Upper lobe of right lung (tissue), 1 donor: ENCODE results near the gene F11R. TPM values are rescaled to one million over a fixed set of nuclear protein-coding genes. Genes with fewer than 3 reads are reported as not detected.
"Not testable (repeated sequence)": the region's sequence is repeated elsewhere in the genome, so short reads cannot be mapped to it uniquely, and the experiment has no call there.

Experiments used
- ATAC-seq: fragments of 200-7000 bp; cut with Tn5 transposase; one replicate; pipeline ENCODE4 v1.9.1; 2020; ENCODE audit warnings: mild to moderate bottlenecking, moderate library complexity
- DNase-seq: peaks from one replicate; pipeline ENCODE4 v3.0.0-alpha.2; 2020
- H3K27ac ChIP-seq: fragments of 200-600 bp; one replicate; pipeline ENCODE4 v1.8.0; 2022
- H3K27me3 ChIP-seq: fragments of 200-600 bp; one replicate; pipeline ENCODE4 v1.8.0; 2022; ENCODE audit warnings: mild to moderate bottlenecking
- H3K36me3 ChIP-seq: fragments of 200-600 bp; one replicate; pipeline ENCODE4 v1.8.0; 2022
- H3K4me1 ChIP-seq: fragments of 200-600 bp; one replicate; pipeline ENCODE4 v1.8.0; 2022
- H3K4me3 ChIP-seq: fragments of 200-600 bp; one replicate; pipeline ENCODE4 v1.8.0; 2022; ENCODE audit warnings: mild to moderate bottlenecking
- H3K9me3 ChIP-seq: fragments of 200-600 bp; one replicate; pipeline ENCODE4 v1.8.0; 2022
- intact Hi-C: fragments of 100-400 bp; cut with DNase I; formaldehyde crosslinking; loops from one replicate; pipeline ENCODE4 v1.11.0; 2022
- total RNA-seq: library from RNA; stranded (reverse); fragmentation: NEBNext Ultra II Directional; extraction: Animal tissue kit (Norgen Biotek cat#: 25700); gene quantifications from one replicate; pipeline ENCODE4 v1.2.1, GENCODE V29; 2021
- TF ChIP-seq, protein P1 (sequence below): fragments of 200-600 bp; IDR thresholded peaks from one replicate; pipeline ENCODE4 v1.8.0; 2022; ENCODE audit warnings: antibody characterized with exemption
- donor health status: DM: no; HTN: yes; CAD: no; lungs with severe emphysema.

Gene F11R
- total RNA-seq, 1 donor from 2014 or later: 167 TPM

DNA sequence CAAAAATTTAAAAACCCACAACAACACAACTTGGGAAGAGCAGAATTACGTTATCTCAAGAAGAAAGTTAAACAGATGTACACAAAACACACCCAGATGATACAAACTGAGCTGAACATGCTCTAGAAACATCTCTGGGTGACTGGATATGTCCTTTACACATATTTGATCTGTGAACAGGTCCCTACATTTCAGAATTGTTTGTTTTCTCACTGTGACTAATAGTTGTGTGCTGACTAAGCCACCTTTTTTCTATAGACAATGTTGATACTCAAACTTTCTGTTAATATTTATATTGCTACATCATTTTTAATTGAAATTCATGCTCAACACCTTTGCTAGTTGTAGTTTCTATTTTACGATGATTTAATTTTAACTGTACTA is 1.0 kb upstream of the F11R start:
- H3K4me1 ChIP-seq: peaks cover 44% of the 10 kb centered on the region
- H3K9me3 ChIP-seq: no peaks in the 10 kb centered on the region
- H3K36me3 ChIP-seq: no peaks in the 10 kb centered on the region
- TF ChIP-seq, protein P1, sequence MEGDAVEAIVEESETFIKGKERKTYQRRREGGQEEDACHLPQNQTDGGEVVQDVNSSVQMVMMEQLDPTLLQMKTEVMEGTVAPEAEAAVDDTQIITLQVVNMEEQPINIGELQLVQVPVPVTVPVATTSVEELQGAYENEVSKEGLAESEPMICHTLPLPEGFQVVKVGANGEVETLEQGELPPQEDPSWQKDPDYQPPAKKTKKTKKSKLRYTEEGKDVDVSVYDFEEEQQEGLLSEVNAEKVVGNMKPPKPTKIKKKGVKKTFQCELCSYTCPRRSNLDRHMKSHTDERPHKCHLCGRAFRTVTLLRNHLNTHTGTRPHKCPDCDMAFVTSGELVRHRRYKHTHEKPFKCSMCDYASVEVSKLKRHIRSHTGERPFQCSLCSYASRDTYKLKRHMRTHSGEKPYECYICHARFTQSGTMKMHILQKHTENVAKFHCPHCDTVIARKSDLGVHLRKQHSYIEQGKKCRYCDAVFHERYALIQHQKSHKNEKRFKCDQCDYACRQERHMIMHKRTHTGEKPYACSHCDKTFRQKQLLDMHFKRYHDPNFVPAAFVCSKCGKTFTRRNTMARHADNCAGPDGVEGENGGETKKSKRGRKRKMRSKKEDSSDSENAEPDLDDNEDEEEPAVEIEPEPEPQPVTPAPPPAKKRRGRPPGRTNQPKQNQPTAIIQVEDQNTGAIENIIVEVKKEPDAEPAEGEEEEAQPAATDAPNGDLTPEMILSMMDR: no peak
- peak overlapping the region; percentile 84 for H3K27ac ChIP-seq
- ATAC-seq (no peak), DNase-seq (no peak)
- no peaks in the 10 kb centered on the region for H3K27me3 ChIP-seq
- peak overlapping the region; percentile 69 for H3K4me3 ChIP-seq
- intact Hi-C loops: no loop called here

DNA sequence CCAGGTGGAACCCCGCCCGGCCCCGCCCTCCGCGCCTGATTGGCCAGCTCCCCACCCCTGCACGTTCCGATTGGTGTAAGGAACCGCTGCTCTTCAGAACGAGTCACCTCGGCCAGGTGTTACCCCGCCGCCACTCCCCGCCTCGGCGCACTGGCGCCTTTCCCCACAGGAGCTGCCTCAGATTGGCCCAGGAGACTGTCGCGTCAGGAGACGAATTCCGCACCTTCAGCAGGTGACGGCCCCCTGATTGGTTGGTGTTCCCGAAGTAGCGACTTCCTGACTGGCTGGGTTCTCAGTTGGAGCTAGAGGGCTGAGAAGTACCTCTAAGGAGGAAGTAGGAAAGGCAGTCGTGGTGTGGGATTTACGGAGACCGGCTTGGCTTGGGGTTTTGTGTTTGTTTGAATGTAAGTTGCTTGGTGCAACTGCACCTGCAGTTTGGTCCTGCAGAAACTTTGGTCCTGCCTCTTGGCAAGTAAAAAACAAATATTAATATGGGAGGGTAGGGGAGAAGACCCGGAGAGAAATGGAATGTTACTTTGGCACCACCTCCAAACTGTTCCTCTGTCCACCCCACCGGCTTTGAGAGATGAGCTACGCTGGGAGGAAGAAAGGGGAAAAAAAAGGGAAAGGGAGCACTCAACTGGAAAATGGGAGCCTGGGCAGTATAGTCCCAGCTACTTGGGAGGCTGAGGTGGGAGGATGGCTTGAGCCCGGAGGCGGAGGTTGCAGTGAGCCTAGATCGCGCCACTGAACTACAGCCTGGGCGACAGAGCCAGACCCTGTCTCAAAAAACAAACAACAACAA is 415 bp upstream of the F11R start:
- TF ChIP-seq, protein P1: no peak
- no peaks in the 10 kb centered on the region for H3K36me3 ChIP-seq
- H3K4me1 ChIP-seq: peaks cover 45% of the 10 kb centered on the region
- peak overlapping the region; percentile 69 for H3K4me3 ChIP-seq
- H3K27ac ChIP-seq: peak overlapping the region; percentile 84
- no peaks in the 10 kb centered on the region for H3K27me3 ChIP-seq
- intact Hi-C loops: no loop called here
- ATAC-seq (peak; percentile 95), DNase-seq (peak; percentile 98)
- H3K9me3 ChIP-seq: no peaks in the 10 kb centered on the region

DNA sequence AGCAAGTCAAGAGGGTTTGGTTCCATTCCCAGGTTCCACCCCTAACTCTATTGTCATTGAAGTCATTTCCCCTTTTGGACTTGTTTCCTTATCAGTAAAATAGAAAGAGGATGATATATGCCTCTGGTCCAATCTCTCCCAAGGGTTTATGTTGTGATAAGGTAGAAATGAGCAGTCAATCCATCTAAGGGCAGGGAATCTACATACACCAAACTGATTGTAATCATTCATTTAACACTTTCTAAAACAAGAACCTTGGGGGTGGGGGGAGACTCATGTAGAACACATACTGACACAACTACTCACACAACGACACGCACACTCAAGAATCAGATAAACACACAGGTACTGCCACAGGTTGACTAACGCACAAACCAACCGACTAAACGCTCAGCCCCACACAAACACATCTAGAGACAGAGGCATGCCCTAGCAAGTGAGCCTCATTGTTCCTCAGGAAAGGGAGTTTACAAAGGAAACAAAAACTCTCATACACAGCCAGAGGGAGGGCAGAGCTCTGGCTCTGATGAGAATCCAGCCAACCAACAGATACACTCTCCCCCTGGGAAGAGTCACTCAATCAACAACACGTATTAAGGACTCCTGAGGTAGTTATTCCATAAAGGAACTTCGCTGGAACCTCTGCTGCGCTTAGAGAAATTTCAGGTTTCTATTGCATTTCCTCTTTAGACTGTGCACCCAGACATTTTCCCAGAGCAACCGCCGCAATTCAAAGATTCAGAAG is 1.0 kb downstream of the F11R start:
- Histone ChIP-seq H3K9me3 (no peaks in the 10 kb centered on the region), H3K27me3 (no peaks in the 10 kb centered on the region), H3K4me3 (peak overlapping the region; percentile 69), H3K36me3 (no peaks in the 10 kb centered on the region), H3K4me1 (peaks cover 46% of the 10 kb centered on the region), H3K27ac (peak overlapping the region; percentile 84)
- DNase-seq (peak; percentile 23), ATAC-seq (no peak)
- TF ChIP-seq, protein P1: no peak
- intact Hi-C loops: no loop called here

DNA sequence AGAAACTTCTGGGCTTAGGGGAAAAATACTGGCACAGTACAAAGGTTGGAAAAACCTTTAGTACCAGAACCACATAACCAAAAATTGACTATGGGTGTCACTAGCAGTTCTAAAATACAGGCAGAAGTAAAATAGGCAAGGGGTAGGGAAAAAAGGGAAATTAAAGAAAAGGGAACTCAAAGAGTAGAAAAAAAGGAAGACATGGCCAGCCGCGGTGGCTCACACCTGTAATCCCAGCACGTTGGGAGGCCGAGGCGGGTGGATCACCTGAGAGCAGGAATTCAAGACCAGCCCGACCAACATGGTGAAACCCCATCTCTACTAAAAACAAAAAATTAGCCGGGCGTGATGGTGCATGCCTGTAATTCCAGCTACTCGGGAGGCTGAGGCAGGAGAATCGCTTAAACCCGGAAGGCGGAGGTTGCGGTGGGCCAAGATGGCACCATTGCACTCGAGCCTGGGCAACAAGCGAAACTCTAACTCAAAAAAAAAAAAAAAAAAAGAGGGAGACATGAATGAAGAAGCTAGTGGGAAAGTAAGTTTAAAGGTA is 1.8 kb downstream of the F11R start:
- peak overlapping the region; percentile 69 for H3K4me3 ChIP-seq
- H3K4me1 ChIP-seq: peaks cover 53% of the 10 kb centered on the region
- H3K27me3 ChIP-seq, intact Hi-C loops, ATAC-seq, H3K36me3 ChIP-seq, H3K9me3 ChIP-seq: not testable (repeated sequence)
- H3K27ac ChIP-seq: peak overlapping the region; percentile 84
- DNase-seq: peak; percentile 57

DNA sequence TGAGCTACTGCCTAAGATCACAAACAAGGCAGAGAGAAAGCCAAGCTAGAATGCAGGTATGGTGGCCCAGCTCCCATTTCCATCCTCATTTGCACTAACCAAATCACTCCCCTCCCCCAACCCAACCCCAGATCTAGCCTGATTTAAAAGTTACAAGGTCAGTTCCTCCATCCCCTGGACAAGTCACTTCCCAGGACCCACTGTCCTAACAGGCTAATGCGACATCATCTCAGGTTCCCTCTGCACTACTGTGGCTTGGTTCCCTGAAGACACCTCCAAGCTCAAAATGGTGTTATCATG is 2.4 kb downstream of the F11R start:
- Histone ChIP-seq H3K27me3 (no peaks in the 10 kb centered on the region), H3K9me3 (no peaks in the 10 kb centered on the region), H3K4me1 (peaks cover 56% of the 10 kb centered on the region), H3K27ac (peak overlapping the region; percentile 84), H3K36me3 (no peaks in the 10 kb centered on the region), H3K4me3 (peak overlapping the region; percentile 69)
- TF ChIP-seq, protein P1: no peak
- intact Hi-C loops: no loop called here
- DNase-seq: no peak
- no peak for ATAC-seq
